Measurements from ENCODE around the gene ABCF1. TPM values are rescaled to one million over a fixed set of nuclear protein-coding genes. Genes with fewer than 3 reads are reported as not detected.

ABCF1 gene
- total and polyA plus RNA-seq, 9 of the 15 experiments (the other 6 are each of a cell fraction or from before 2014, with no cell fraction given) = 41.6 to 193 (median 102) TPM

GRCh38 chr6:30616811-30617564 is 45.7 kb downstream of the ABCF1 start, which contains the start of gene PPP1R10 (continued):
- TF ChIP-seq TAF7 (tag; IDR thresholded peaks at IDR 0.05) = peak; percentile 100
- TF ChIP-seq RB1 (IDR thresholded peaks at IDR 0.05; ENCODE audit: low read depth) = peak; percentile 93
- TF ChIP-seq HMG20A (CRISPR knock-in tag; conservative IDR thresholded peaks at IDR 0.05) = peak; percentile 81; the same call in 1 of the 2 replicates
- peak; percentile 96 for TF ChIP-seq THRAP3 (IDR thresholded peaks at IDR 0.05; ENCODE audit: borderline replicate concordance)
- peak; percentile 74; the same call in 1 of the 2 replicates for TF ChIP-seq FOXK1 (CRISPR knock-in tag; IDR thresholded peaks at IDR 0.05; ENCODE audit: borderline replicate concordance)
- TF ChIP-seq ZNF197 (CRISPR knock-in tag; IDR thresholded peaks at IDR 0.05; ENCODE audit: low read depth) = no peak; the same call in 1 of the 2 replicates
- TF ChIP-seq TAF1 (IDR thresholded peaks at IDR 0.05; ENCODE audit: control insufficient read depth, extremely low read depth, insufficient read depth, low read length, severe bottlenecking) = peak; percentile 100
- TF ChIP-seq ZNF589 (CRISPR knock-in tag; IDR thresholded peaks at IDR 0.05; ENCODE audit: low read depth) = no peak
- peak; percentile 65 for TF ChIP-seq MEF2D (tag; conservative IDR thresholded peaks at IDR 0.05; ENCODE audit: low read depth)
- peak; percentile 92 for TF ChIP-seq GABPB1 (CRISPR knock-in tag; IDR thresholded peaks at IDR 0.05)
- peak; percentile 89 to 98 for TF ChIP-seq AFF1 (IDR thresholded peaks at IDR 0.05; ENCODE audit: low read depth in 1 of 2, partially characterized antibody in 2 of 2)
- no peak for TF ChIP-seq SRSF9 (IDR thresholded peaks at IDR 0.05; ENCODE audit: borderline replicate concordance, low read depth, low read length)
- no peak for TF ChIP-seq ZNF592 (IDR thresholded peaks at IDR 0.05)
- peak; percentile 86; the same call in 1 of the 2 replicates for TF ChIP-seq KDM2B (CRISPR knock-in tag; IDR thresholded peaks at IDR 0.05)
- TF ChIP-seq FOXO4 (CRISPR knock-in tag; IDR thresholded peaks at IDR 0.05) = peak; percentile 78; the same call in 1 of the 2 replicates
- peak; percentile 84; the same call in 1 of the 2 replicates for TF ChIP-seq CC2D1A (IDR thresholded peaks at IDR 0.05)

Data from K562 (cell line).